PC-9 (cell line): ENCODE results near the gene SMARCA4.

Source experiments
- EZH2 ChIP-seq: fragments of 200-600 bp; sonication (generic); IDR thresholded peaks from 2 replicates; pipeline ENCODE4 v1.8.0; 2017; ENCODE audit warnings: antibody characterized with exemption, low read depth
- TF ChIP-seq, protein P1 (sequence below): fragments of 200-600 bp; sonication (generic); conservative IDR thresholded peaks from 2 replicates; pipeline ENCODE4 v1.6.1; 2017; ENCODE audit warnings: mixed run types, antibody characterized with exemption, mild to moderate bottlenecking, moderate library complexity

DNA sequence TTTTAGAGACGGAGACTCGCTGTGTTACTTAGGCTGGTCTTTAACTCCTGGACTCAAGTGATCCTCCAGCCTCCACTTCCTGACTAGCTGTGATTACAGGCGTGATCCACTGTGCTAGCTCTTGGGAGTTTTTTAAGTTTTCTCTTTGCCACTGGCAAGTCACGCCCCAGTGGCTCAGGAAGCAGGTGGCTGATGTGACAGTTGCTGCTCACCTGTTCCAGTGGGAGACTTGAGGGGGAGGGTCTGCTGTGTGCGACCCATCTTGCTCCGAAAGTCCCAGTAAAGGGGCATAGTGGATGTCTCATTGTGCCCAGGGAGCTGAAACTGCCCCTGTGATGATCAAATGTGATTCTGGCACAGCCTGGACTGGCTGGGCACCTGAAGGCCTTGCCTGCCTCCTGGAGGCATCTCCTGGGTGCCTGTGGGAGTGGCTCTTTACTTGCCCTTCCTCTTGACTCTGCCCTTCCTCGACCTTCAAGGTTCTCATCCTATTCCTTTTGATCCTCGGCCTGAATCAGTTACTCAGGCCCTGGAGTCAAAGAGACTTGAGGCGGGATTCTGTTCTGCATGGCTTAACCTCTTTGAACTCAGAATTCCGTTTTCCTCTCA, 7.8 kb downstream of the SMARCA4 start:
- TF ChIP-seq, protein P1, sequence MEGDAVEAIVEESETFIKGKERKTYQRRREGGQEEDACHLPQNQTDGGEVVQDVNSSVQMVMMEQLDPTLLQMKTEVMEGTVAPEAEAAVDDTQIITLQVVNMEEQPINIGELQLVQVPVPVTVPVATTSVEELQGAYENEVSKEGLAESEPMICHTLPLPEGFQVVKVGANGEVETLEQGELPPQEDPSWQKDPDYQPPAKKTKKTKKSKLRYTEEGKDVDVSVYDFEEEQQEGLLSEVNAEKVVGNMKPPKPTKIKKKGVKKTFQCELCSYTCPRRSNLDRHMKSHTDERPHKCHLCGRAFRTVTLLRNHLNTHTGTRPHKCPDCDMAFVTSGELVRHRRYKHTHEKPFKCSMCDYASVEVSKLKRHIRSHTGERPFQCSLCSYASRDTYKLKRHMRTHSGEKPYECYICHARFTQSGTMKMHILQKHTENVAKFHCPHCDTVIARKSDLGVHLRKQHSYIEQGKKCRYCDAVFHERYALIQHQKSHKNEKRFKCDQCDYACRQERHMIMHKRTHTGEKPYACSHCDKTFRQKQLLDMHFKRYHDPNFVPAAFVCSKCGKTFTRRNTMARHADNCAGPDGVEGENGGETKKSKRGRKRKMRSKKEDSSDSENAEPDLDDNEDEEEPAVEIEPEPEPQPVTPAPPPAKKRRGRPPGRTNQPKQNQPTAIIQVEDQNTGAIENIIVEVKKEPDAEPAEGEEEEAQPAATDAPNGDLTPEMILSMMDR, result no peak
- no peak for TF ChIP-seq EZH2
